Panc1 (cell line): ENCODE results near the gene ZFHX2. TPM values are rescaled to one million over a fixed set of nuclear protein-coding genes. Genes with fewer than 3 reads are reported as not detected.

Experiments
- ATAC-seq: fragments of 200-7000 bp; cut with Tn5 transposase; 2 replicates; pipeline ENCODE4 v1.9.1; 2020; ENCODE audit warnings: mild to moderate bottlenecking, moderate library complexity
- BruUV-seq: library from RNA; stranded (reverse); fragments of 400-500 nt; replicated peaks from 2 replicates; lab custom pipeline; 2021; lab: Mats Ljungman, UMichigan
- CTCF ChIA-PET: fragments of 300-600 bp; sonication (Branson Sonifier 250); formaldehyde crosslinking; loops from one replicate; lab custom pipeline; 2022; ENCODE audit warnings: antibody characterized with exemption; lab: Charles Lee
- POLR2A ChIA-PET: fragments of 300-600 bp; sonication (Branson Sonifier 250); formaldehyde crosslinking; loops from one replicate; lab custom pipeline; 2022; ENCODE audit warnings: antibody characterized with exemption; lab: Charles Lee
- DNase-seq: peaks from one replicate; pipeline ENCODE4 v3.0.0-alpha.2; 2010; ENCODE audit warnings: low read depth, low spot score
- H3K27ac ChIP-seq: 2 replicates; pipeline ENCODE4 v1.5.1; 2011; ENCODE audit warnings: mild to moderate bottlenecking, low read length, inconsistent platforms
- H3K27me3 ChIP-seq: fragments of 200-500 bp; sonication (Bioruptor generic); 2 replicates; pipeline ENCODE4 v1.6.0; 2014; ENCODE audit warnings: low read length, inconsistent platforms; ENCODE audit not compliant: control insufficient read depth, insufficient read depth
- H3K36me3 ChIP-seq: fragments of 200-500 bp; sonication (Bioruptor generic); 2 replicates; pipeline ENCODE4 v1.5.1; 2014; ENCODE audit warnings: inconsistent platforms, mild to moderate bottlenecking, low read length, moderate library complexity; ENCODE audit not compliant: control insufficient read depth, insufficient read depth
- H3K4me1 ChIP-seq: 2 replicates; pipeline ENCODE4 v1.5.1; 2011; ENCODE audit warnings: inconsistent platforms, mild to moderate bottlenecking, low read length, moderate library complexity; ENCODE audit not compliant: control insufficient read depth, insufficient read depth
- H3K4me3 ChIP-seq, 2 experiments: 2 replicates each; pipeline ENCODE4 v1.5.1; 2011 to 2012; ENCODE audit warnings: low read depth in 2 of 2, low read length in 2 of 2, mild to moderate bottlenecking in 2 of 2, inconsistent platforms in 1 of 2, moderate library complexity in 1 of 2
- H3K9me3 ChIP-seq: fragments of 200-500 bp; sonication (Bioruptor generic); 2 replicates; pipeline ENCODE4 v1.5.1; 2014; ENCODE audit warnings: low read depth, mild to moderate bottlenecking, inconsistent platforms, low read length, moderate library complexity; ENCODE audit not compliant: control insufficient read depth, insufficient read depth
- POLR2AphosphoS5 ChIP-seq: IDR thresholded peaks from 2 replicates; pipeline ENCODE4 v1.6.1; 2012; ENCODE audit warnings: mild to moderate bottlenecking, low read depth, low read length, moderate library complexity
- REST ChIP-seq, 2 experiments: IDR thresholded peaks; 2 replicates each; pipeline ENCODE4 v1.6.1; 2011 to 2012; ENCODE audit warnings: low read depth in 2 of 2, control low read depth in 1 of 2, low read length in 1 of 2, mild to moderate bottlenecking in 1 of 2, moderate library complexity in 1 of 2; ENCODE audit not compliant: insufficient read depth in 1 of 2
- SIN3A ChIP-seq: IDR thresholded peaks from 2 replicates; pipeline ENCODE4 v1.6.1; 2012; ENCODE audit warnings: low read depth, mild to moderate bottlenecking, low read length, moderate library complexity, borderline replicate concordance; ENCODE audit not compliant: insufficient read depth
- TCF7L2 ChIP-seq: IDR thresholded peaks from 2 replicates; pipeline ENCODE4 v1.6.1; 2011; ENCODE audit warnings: mild to moderate bottlenecking, low read depth, low read length, inconsistent platforms
- in situ Hi-C: cut with HindIII; loops from 2 replicates; pipeline ENCODE4 v1.10.0; 2016; ENCODE audit warnings: low sequenced_read_pairs, low pct_unique_long_range_greater_than_20kb
- intact Hi-C: fragments of 100-400 bp; cut with micrococcal nuclease; formaldehyde crosslinking; loops from one replicate; pipeline ENCODE4 v1.10.0; 2022; ENCODE audit not compliant: unreplicated experiment
- total RNA-seq: library from RNA; stranded (reverse); gene quantifications from one replicate; pipeline ENCODE4 v1.2.1, GENCODE V29; 2021; ENCODE audit not compliant: unreplicated experiment
- TF ChIP-seq, protein P1 (sequence below): fragments of 450-650 bp; IDR thresholded peaks from 2 replicates; pipeline ENCODE4 v1.5.1; 2017; ENCODE audit warnings: mild to moderate bottlenecking

The ZFHX2 gene
- total RNA-seq, 1 experiment from 2014 or later: 2.4 TPM

GRCh38 chr14:23572524-23572828 is 20.9 kb upstream of the ZFHX2 start:
- Histone ChIP-seq H3K36me3 (no peaks in the 10 kb centered on the region), H3K27ac (no peak overlapping the region), H3K4me1 (peaks cover 10% of the 10 kb centered on the region), H3K27me3 (no peaks in the 10 kb centered on the region), H3K9me3 (no peaks in the 10 kb centered on the region), H3K4me3 (no peak overlapping the region)
- ATAC-seq: no peak
- ChIA-PET CTCF (no interaction called here), POLR2A (interaction anchor here (0.7 kb wide), 1 partner anchor 39 kb away, joined by 7 read pairs; no protein-coding TSS in a partner anchor)
- no TSS peak for BruUV-seq
- no peak for DNase-seq
- TF ChIP-seq SIN3A: no peak
- TF ChIP-seq REST (IDR thresholded peaks at IDR 0.05; ENCODE audit: insufficient read depth in 1 of 2, low read depth in 2 of 2, low read length in 1 of 2): no peak
- TF ChIP-seq, protein P1, sequence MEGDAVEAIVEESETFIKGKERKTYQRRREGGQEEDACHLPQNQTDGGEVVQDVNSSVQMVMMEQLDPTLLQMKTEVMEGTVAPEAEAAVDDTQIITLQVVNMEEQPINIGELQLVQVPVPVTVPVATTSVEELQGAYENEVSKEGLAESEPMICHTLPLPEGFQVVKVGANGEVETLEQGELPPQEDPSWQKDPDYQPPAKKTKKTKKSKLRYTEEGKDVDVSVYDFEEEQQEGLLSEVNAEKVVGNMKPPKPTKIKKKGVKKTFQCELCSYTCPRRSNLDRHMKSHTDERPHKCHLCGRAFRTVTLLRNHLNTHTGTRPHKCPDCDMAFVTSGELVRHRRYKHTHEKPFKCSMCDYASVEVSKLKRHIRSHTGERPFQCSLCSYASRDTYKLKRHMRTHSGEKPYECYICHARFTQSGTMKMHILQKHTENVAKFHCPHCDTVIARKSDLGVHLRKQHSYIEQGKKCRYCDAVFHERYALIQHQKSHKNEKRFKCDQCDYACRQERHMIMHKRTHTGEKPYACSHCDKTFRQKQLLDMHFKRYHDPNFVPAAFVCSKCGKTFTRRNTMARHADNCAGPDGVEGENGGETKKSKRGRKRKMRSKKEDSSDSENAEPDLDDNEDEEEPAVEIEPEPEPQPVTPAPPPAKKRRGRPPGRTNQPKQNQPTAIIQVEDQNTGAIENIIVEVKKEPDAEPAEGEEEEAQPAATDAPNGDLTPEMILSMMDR: no peak
- TF ChIP-seq POLR2AphosphoS5: no peak
- no peak for TF ChIP-seq TCF7L2
- intact Hi-C loops (no loop called here), in situ Hi-C loops (no loop called here)

- Histone ChIP-seq H3K9me3 (no peaks in the 10 kb centered on the region), H3K4me1 (peaks cover 10% of the 10 kb centered on the region), H3K4me3 (no peak overlapping the region), H3K27ac (no peak overlapping the region), H3K36me3 (no peaks in the 10 kb centered on the region), H3K27me3 (no peaks in the 10 kb centered on the region)
- CTCF ChIA-PET: no interaction called here
- no TSS peak for BruUV-seq
- no peak for ATAC-seq
- intact Hi-C loops (no loop called here), in situ Hi-C loops (no loop called here)
- TF ChIP-seq POLR2AphosphoS5: no peak
- TF ChIP-seq, protein P1: no peak
- TF ChIP-seq SIN3A: no peak
- no peak for TF ChIP-seq REST (IDR thresholded peaks at IDR 0.05; ENCODE audit: insufficient read depth in 1 of 2, low read depth in 2 of 2, low read length in 1 of 2)
- no peak for TF ChIP-seq TCF7L2
- POLR2A ChIA-PET: interaction anchor here (0.7 kb wide), 1 partner anchor 40 kb away, joined by 7 read pairs; no protein-coding TSS in a partner anchor
- no peak for DNase-seq
Observed at GRCh38 chr14:23571701-23572523, 20.3 kb upstream of the ZFHX2 start.
